HG03457 (cell line): ENCODE data around the gene INSL3.
"Not testable (repeated sequence)": the region's sequence is repeated elsewhere in the genome, so short reads cannot be mapped to it uniquely, and the experiment has no call there.

Experiments used
- ATAC-seq: cut with Tn5 transposase; IDR thresholded peaks from one replicate; pipeline ENCODE4 v1.9.1; 2021; ENCODE audit warnings: moderate number of reproducible peaks; ENCODE audit not compliant: unreplicated experiment

INSL3 gene

DNA sequence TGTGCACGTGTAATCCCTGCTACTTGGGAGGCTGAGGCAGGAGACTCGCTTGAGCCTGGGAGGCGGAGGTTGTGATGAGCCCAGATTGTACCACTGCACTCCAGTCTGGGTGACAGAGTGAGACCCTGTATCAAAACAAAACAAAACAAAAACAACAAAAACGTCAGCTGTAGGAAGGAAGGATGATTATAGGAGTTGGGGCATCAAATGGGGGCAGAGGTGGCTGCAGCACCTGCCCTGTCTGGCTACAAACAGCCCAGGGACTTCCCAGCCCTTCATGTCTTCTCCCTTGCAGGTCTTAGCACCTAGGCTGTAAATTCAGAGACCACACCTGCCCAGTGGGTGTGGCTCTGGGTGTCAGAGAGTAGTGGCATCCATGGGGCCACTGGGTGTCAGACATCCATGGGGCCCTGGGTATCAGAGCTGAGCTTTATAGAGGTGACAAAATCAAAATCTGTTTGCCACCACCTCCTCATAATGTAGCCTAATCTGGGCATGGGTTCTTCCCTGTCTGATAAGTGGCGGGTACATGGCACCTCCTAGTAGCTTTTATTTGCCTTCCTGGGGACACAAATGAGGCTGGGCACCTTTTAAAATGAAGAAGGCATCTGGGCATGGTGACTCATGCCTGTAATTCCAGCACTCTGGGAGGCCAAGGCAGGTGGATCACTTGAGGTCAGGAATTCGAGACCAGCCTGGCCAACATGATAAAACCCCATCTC is 31.1 kb downstream of the INSL3 start:
- ATAC-seq = no peak

DNA sequence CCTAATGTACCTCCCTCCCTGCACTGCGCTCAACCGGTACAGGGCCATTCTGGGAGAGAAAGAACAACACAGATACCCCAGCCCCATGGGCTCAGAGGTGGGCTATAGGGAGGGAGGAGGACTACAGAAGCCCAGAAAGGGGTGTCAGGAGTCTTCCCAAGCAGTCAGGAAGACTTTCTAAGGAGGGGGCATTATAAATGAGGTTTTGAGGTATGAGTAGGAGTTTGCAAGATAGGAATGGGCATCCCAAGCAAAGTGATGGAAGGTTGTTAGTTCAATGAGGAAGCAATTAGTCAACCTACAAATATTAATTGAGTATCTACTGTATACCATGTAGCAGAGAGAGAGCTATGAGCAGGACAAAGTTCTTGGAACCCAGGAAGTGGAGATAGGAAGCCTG is 32.7 kb downstream of the INSL3 start:
- no peak for ATAC-seq

DNA sequence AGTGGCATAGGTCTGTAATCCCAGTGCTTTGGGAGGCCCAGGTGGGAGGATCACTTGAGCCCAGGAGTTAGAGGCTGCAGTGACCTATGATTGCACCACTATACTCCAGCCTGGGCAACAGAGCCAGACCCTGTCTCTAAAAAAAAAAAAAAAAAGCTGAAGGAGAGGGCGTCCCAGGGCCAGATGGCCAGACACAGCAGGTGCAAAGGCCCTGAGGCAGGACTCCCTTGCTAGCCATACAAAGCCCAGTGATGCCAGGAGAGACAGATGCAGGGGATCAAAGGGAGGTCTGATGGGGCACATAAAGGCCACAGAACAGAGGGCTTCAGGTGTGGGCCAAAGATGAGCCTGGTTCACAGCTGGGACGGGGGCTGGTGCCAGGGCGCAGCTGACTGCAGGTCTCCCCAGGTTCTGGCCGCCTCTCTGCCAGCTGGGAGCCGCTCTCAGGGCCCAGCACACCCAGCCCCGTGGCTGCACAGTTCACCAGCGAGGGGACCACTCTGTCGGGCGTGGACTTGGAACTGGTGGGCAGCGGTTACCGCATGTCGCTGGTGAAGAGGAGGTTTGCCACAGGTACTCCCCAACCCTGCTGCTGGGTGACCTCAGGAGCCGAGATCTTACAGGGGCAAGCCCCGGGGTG is 33.9 kb downstream of the INSL3 start:
- ATAC-seq = no peak

GRCh38 chr19:17784201-17785008 is 36.9 kb downstream of the INSL3 start:
- no peak for ATAC-seq

GRCh38 chr19:17783721-17784120 is 37.6 kb downstream of the INSL3 start:
- ATAC-seq = not testable (repeated sequence)

DNA sequence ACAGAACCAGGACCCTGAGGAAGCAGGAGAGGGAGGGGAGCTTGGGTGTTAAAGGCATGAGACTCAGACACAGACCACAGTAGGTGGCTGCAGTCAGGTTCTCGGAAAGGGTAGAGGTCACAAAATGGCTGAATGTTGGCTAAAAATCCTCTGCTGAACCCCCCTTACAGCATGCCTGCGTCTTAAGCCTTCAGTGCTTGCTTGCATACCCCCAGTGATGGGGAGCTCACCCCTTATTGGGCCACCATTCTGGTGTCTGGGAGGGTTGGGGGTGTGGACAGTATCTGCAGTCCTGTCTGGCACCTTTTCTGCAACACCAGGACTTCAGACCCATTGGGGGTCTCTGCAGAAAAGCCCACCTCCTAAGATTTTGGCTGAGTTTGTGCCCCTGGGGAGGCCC is 40.5 kb downstream of the INSL3 start:
- no peak for ATAC-seq

- ATAC-seq = no peak
Observed at GRCh38 chr19:17778968-17779929, 42.1 kb downstream of the INSL3 start.

GRCh38 chr19:17778251-17778967 is 42.9 kb downstream of the INSL3 start:
- no peak for ATAC-seq

DNA sequence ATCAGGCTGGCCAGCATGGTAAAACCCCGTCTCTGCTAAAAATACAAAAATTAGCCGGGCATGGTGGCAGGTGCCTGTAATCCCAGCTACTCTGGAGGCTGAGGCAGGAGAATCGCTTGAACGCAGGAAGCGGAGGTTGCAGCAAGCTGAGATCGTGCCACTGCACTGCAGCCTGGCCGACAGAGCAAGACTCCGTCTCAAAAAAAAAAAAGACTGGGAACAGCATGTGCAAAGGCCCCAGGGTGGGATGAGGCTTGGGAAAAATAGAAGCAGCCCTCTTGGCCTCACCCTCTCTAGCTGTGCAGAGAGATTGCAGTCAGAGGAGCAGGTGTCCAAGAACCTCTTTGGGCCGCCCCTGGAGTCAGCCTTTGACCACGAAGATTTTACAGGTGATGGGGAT is 43.5 kb downstream of the INSL3 start:
- ATAC-seq = not testable (repeated sequence)

- ATAC-seq = peak; percentile 62
Observed at GRCh38 chr19:17775991-17776803, 45.1 kb downstream of the INSL3 start.

- ATAC-seq = no peak
Observed at GRCh38 chr19:17775245-17775927, 45.9 kb downstream of the INSL3 start.

GRCh38 chr19:17772172-17772571 is 49.1 kb downstream of the INSL3 start:
- no peak for ATAC-seq

DNA sequence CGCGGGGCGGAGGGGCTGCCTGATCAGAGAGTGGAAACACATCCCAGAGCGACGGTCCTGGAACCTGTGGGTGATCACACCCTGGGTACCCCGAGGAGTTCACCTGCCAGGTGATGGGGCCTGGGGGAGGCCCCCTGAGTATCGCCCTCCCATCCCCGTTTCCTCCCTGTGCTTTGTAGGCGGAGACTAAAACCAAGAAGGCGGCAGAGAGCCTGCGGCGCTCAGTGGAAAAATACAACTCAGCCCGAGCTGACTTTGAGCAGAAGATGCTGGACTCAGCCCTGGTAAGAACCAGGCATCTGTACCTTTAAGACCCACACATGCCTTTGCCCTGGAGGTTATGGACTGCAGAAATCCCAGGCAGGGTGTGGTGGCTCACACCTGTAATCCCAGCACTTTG is 50.7 kb downstream of the INSL3 start:
- no peak for ATAC-seq

DNA sequence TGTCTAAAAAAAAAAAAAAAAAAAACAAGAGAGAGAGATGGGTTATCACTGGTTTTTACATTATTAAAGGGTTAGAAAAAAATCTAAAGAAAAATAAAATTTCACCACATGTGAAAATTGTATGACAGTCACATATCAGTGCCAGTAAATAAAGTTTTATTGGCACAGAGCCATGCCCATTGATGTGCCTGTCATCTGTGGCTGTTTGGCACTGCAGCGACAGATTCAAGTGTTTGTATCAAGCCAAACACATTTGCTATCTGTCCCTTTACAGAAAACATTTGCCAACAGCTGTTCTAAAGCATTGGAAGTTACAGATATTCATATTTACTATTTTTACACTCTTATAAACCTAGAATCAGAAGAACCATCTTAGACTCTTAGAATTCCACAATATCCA is 53.8 kb downstream of the INSL3 start:
- no peak for ATAC-seq

DNA sequence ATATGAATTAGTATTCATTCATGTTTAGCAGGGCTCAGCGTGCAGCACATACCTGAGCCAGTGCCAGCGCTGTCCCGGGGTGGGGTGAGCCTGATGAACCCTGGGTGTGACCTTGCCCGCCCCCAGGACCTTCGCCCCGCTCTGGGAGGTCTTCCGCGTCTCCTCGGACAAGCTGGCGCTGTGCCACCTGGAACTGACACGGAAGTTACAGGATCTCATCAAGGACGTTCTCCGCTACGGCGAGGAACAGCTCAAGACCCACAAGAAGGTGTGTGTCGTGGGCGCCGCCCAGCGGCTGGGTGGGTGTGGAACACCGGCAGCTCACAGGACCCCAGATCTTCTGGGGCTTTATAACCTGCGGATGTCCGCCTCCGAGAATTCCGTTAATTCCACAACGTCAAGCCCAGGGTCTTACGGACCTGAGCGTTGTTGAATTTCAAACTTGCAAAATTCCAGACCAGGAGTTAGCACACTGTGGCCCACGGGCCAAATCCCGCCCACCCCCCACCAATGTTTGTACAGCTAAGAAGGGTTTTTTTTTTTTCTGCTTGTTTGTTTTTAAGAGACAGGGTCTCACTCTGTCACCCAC is 54.7 kb downstream of the INSL3 start:
- no peak for ATAC-seq
